HG03558 (cell line): ENCODE results near the gene PTGIS.
"Not testable (repeated sequence)": the region's sequence is repeated elsewhere in the genome, so short reads cannot be mapped to it uniquely, and the experiment has no call there.

Source experiments
- ATAC-seq: cut with Tn5 transposase; IDR thresholded peaks from one replicate; pipeline ENCODE4 v1.9.1; 2021; ENCODE audit warnings: moderate number of reproducible peaks; ENCODE audit not compliant: unreplicated experiment; ENCODE audit errors: extremely low read depth

PTGIS gene

DNA sequence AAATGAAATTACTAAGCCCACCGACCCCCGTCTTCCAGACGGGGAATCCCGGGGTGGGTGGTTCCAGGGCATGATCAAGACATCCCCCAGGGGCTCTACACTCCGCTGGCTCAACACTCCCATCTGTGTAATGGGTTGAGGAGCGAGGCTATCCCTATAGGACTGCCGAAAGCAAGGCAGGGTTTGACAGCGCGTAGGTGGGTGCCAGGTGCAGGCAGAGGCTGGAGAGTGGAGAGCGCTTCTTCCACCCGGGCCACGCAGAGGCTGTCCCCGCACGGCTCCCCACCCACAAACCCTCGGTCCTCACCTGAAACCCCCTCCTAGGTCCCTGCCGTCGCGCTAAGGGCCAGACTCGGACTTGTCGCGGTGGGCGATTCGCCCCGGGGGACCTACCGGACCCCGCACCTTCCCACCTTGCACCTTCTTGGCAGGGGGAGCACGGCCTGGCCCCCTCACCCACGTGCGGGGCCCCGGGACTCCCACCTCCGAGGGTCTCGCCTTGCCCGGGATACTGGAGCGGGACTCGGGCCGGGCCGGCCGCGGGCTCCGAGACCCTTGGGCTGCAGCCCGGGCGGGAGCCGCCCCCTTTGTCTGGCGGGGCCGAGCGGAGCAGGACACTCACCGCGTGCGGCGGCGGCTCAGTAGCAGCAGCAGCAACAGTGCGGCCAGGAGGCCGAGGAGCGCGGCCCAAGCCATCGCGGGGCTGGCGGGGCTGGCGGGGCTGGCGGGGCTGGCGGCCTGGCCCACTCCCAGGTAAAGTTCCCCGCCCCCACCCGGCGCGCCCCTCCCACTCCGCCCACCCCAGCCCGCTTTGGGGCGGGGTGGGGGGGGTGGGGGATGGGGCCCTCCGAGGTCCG, at the start of gene PTGIS:
TSS of gene PTGIS (minus strand) at position 717 of the 857 bp plus-strand sequence. CDS start at position 696, 21 bp downstream.
- ATAC-seq: no peak

GRCh38 chr20:49617394-49617793, 49.5 kb upstream of the PTGIS start:
- not testable (repeated sequence) for ATAC-seq

GRCh38 chr20:49616154-49617007, 48.4 kb upstream of the PTGIS start:
- ATAC-seq: no peak

DNA sequence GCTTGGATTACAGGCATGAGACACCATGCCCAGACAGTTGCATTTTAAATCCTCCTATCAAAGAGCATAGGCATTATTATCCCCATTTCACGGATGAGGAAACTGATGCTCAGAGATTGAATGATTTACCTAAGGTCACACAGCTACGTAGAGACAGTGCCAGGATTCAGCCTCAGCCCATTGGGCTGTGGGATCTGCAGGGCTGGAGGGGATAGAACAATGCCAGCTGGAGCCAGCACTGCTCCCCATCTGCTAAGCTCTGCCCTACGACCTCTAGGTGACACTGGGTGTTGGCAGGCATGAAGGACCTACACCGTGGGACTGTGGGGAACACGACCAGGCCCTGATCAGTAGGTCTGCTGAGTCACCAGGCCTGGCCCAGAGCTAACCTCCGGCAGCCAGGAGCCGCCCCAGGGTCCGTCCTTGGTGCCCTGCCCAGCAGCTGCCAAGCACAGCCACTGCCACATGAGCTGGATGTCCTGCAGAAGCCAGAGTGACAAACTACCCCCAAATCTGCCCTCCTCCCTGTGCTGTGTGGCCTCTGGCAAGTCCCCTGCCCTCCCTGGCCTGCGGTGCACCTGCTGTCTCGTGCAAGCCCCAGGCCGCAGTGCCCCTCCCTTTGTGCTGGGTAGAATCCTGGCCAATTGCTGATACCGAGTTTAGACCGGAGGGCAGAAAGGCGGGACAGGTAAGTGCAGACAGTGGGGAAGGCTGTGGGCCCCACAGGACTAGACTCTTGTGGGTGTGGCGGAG, 47.6 kb upstream of the PTGIS start:
- ATAC-seq: no peak

- not testable (repeated sequence) for ATAC-seq
Measured at GRCh38 chr20:49615051-49615400, 47.1 kb upstream of the PTGIS start.

- ATAC-seq: no peak
Measured at GRCh38 chr20:49614338-49615050, 46.6 kb upstream of the PTGIS start.

DNA sequence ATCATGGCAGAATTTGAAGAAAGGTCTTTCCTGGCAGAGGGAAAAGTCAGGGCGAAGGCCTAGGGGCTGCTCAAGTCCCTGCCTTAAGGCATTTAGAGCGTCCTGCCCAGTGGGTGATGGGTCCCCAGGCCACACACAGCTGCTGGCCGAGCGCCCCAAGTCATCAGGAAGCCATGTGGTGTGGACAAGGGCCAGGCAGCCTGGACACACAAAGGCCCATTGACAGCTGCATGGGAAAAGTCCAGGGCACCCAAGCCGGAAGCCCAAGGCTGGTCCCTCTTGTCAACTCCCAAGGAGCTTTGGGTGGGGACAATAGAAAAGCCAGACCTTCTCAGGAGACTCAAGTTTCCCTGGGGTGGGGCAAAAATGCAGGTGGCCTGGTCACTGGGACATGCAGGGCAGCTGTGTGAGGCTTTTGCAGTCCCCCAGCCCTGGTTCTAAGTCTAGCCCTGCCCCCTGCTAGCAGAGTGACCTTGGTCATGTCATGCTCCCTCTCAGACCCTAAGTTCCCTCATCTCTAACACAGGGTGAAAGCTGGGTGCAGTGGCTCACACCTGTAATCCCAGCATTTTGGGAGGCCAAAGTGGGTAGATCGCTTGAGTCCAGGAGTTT, 44.3 kb upstream of the PTGIS start:
- no peak for ATAC-seq

DNA sequence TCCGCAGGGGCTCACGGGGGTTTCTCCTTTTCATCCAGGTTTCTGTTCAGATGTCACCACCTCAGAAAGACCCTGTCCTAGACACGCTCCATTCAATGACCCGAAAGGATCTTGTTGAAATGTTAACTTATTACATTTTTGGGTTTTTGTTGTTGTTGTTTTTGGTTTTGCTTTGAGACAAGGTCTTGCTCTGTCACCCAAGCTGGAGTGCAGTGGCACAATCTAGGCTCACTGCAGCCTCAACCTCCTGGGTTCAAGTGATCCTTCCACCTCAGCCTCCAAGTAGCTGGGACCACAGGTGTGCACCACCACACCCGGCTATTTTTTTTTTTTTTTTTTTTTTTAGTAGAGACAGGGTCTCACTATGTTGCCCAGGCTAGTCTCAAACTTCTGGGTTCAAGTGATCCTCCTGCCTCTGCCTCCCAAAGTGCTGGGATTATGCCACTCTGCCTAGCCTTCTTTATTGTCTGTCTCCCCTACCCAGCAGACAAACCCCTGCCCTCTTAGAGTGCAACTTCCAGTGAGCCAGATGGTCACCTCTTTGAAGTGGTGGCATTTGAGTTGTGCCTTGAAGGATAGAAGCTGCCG, 43.7 kb upstream of the PTGIS start:
- not testable (repeated sequence) for ATAC-seq

DNA sequence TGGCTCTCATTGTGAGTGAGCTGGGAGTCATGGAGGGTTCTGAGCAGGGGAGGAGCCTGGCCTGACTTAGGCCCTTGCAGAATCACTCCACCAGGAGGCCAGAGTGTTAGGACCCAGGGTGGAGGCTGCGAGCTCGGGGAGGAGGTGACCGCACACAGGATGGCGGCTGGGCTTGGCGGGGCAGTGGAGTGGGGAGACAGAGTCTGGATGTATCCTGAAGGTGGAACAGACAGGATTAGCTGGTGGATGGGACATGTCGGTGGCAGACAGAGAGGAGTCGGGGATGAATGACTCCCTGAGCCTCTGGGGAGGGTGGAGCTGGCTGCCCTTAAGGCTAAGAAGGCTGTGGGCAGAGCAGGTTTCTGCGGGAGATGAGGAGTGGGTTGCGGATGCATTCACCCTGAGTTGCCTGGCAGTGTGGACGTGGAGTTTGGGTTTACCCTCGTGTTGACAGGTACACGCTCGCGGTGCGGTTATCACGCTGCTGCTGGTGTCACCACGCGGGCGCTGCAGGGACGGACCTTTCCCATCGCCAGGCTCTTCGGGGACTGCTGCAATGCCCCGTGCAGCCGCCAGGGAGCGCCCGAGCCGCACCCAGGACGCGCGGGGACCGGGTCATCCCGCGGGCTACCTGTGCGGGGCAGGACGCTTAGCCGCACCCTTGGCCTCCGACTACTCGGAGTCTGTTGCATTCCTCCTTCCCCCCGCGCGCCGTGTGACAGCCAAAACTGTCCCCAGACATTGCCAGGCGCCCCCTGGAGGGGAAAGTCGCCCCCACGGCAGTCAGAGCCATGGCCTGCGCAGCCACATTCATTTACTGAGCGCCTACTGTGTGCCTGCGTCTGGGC, 43.0 kb upstream of the PTGIS start:
- no peak for ATAC-seq

- no peak for ATAC-seq
Measured at GRCh38 chr20:49608752-49609670, 41.1 kb upstream of the PTGIS start.

DNA sequence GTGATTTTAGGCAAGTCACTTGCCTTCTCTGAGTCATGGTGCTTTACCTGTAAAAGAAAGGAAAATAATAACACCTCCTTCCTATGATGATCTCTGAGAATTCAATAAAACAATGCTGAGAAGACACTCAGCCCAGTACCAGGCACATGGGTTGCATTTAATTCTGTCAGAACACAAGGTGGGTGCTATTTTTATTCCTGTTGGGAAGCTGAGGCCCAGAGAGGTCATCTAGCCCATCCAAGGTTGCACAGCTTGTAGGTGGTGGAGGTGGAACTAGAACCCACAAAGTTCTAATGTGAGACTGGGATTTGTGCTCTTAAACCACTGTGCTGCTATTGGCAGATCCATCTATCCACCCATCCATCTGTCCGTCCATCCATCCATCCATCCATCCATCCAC, 39.6 kb upstream of the PTGIS start:
- ATAC-seq: no peak

GRCh38 chr20:49603209-49603627, 35.3 kb upstream of the PTGIS start:
- no peak for ATAC-seq

DNA sequence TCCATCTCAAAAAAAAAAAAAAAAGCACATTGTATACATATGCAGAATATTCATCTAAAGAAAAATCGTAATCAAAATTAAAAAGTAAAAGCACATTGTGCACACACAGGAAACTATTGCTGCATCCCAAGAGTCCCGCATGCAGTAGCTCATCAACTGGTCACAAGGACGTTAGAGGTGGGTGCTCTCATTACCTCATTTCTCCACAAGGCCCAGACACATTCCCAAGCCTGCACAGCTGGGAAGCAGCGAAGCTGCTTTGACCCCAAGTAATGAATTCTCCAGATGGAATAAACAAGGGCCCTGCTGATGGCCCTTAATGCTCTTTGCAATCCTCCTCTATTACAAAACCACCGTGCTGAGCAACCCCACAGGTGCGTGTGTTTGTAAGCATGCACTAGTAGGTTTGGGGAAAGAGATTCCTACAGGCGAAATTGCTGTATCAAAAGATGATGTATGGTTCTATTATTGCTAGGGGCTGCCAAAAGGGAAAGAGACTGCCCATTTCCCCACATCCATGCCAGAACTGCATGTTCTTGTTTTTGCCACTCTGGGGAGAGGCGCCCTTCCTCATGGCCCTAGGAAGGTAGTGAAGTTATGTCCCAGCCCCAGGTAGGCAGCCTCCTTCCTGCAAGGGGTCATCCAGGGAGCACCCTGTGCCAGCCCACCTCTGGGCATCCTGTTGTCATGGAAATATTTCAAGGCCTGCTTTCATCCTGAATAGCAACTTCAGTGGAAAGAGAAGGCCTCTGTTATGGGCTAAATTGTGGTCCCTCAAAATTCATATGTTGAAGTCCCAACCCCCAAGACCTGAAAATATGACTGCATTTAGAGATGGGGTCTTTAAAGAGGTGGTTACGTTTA, 34.6 kb upstream of the PTGIS start:
- ATAC-seq: no peak

- ATAC-seq: no peak
Measured at GRCh38 chr20:49601153-49601924, 33.4 kb upstream of the PTGIS start.

GRCh38 chr20:49599746-49600113, 31.8 kb upstream of the PTGIS start:
- ATAC-seq: no peak
